ENCODE results near the gene EMC8.

The EMC8 gene

DNA sequence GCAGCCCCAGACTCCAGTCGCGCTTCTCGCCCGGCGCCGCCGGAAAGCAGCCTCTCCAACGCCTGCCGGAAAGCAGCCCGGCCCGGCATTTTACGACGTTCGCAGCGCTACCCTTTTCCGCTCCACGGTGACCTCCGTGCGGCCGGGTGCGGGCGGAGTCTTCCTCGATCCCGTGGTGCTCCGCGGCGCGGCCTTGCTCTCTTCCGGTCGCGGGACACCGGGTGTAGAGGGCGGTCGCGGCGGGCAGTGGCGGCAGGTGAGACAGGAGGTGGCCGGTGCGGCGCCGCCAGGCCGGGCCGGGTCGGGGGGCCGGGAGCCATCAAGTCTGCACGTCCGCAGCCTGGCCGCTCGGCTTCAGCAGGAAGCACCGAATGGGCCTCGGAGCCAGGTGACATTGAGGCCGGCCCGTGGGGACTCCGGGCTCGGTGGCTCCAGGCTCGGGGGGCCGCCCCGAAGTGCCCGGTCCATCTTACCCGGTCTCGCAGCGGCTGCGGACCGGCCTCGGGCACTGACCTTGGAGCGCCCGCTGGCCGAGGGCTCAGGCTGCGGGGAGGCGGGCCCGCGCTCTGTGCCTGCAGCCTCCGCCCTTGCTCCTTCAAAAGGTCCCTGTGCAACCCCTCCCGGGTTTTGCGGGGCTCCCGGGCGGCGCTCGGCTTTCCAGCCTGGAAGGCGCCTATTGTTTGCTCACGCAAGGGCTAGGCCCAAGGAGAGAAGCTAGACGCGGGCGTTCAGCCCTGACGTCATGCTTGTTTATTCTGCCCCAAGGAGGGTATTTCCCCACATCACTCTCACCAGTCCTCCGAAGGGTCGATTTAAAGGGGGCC, at the start of gene EMC8, which contains the start of gene COX4I1:
Gene EMC8, minus strand, starts transcription at position 48 of the 824 bp plus-strand sequence. CDS start 249 bp downstream, outside the sequence.
Gene COX4I1, plus strand, starts transcription at position 199 of the 824 bp plus-strand sequence. CDS start 1,511 bp downstream, outside the sequence.
- no peaks in the 10 kb centered on the region for H3K27me3 ChIP-seq (replicated peaks; ENCODE audit: control insufficient read depth, insufficient read depth, low read length)
- no peaks in the 10 kb centered on the region for H3K9me3 ChIP-seq (ENCODE audit: control insufficient read depth, low read length)
- H3K36me3 ChIP-seq (ENCODE audit: control insufficient read depth, insufficient read depth, low read length, severe bottlenecking): peaks cover 51% of the 10 kb centered on the region

DNA sequence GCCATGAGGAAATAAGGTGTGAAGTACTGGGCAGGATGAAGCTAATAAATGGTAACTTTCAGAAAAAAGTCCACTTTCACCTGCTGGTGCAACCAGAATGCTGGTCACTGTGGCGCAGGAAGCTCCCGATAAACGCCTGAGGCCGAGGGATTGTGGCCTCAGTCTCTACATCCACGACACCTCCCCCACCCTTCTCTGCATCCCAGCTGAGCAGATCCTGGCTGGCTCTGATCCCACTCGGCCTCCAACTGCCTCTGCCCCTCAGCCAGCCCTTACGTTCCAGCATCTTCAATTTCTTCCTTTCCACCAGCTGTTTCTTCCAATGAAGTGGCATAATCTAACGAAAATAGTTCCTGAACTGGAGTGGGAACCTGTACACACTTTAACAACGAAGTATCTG, 49.6 kb upstream of the EMC8 start:
- no peaks in the 10 kb centered on the region for H3K4me1 ChIP-seq (ENCODE audit: control insufficient read depth, insufficient read depth, low read length)
- no peak for DNase-seq (ENCODE audit: low read depth)
- no peak overlapping the region for H3K4me3 ChIP-seq (ENCODE audit: low read length)
- H3K27me3 ChIP-seq (replicated peaks; ENCODE audit: control insufficient read depth, insufficient read depth, low read length): peaks cover 55% of the 10 kb centered on the region
- H3K36me3 ChIP-seq (ENCODE audit: control insufficient read depth, insufficient read depth, low read length, severe bottlenecking): no peaks in the 10 kb centered on the region
- no peaks in the 10 kb centered on the region for H3K9me3 ChIP-seq (ENCODE audit: control insufficient read depth, low read length)
- H3K9ac ChIP-seq (ENCODE audit: low read length): no peak overlapping the region

More for the DNA sequence above, at the start of gene EMC8, which contains the start of gene COX4I1:
- Histone ChIP-seq H3K4me3 (ENCODE audit: low read length) (peak within 1 kb of the TSS; percentile 94), H3K9ac (ENCODE audit: low read length) (peak within 1 kb of the TSS; percentile 96), H3K4me1 (ENCODE audit: control insufficient read depth, insufficient read depth, low read length) (peaks cover 27% of the 10 kb centered on the region)
- peak; percentile 98 for DNase-seq (ENCODE audit: low read depth)

DNA sequence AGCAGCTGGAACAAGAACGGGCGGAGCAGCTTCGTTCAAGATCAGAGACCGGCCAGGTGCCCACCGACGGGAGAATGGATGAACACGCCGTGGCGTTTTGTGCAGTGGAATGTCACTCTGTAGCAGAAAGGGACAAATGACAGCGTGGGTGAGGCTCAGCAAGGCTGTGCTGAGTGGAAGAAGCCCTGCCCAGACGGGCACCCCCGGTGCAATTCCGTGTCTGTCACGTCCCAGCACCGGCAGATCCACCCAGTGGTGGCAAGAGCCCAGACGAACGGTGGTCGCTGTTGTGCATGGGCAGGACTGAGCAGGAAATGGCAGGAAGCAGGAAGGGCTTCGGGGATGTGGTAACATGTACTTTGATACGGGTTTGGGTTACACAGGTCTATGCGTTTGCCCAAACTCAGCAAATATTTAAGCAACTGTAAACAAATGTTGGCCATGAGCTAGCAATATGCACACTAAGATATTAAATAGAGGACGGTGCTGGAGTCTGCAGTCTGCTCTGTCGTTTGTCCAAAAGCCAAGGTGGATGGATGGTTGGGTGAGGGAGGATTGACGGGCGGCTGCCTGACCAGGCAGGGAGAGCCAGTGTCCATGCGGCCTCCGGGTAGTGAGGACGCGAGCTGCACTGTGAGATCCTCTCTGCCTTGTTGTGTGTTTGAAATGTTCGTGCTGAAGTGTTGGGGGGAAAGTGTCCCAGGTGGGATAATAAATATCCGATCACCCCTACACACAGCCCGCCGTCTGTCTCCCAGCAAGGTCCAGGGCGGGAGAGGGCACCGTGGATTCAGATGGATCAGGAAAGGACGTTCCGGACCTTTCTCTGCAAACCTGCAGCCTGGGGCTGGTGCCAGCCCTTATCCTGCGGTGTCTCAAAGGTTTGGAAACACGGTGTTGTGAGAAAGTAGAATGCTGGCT, 48.6 kb upstream of the EMC8 start:
- H3K27me3 ChIP-seq (replicated peaks; ENCODE audit: control insufficient read depth, insufficient read depth, low read length): peaks cover 61% of the 10 kb centered on the region
- H3K4me1 ChIP-seq (ENCODE audit: control insufficient read depth, insufficient read depth, low read length): no peaks in the 10 kb centered on the region
- no peaks in the 10 kb centered on the region for H3K36me3 ChIP-seq (ENCODE audit: control insufficient read depth, insufficient read depth, low read length, severe bottlenecking)
- no peak for DNase-seq (ENCODE audit: low read depth)
- H3K9ac ChIP-seq (ENCODE audit: low read length): no peak overlapping the region
- peaks cover 1% of the 10 kb centered on the region for H3K9me3 ChIP-seq (ENCODE audit: control insufficient read depth, low read length)
- no peak overlapping the region for H3K4me3 ChIP-seq (ENCODE audit: low read length)

DNA sequence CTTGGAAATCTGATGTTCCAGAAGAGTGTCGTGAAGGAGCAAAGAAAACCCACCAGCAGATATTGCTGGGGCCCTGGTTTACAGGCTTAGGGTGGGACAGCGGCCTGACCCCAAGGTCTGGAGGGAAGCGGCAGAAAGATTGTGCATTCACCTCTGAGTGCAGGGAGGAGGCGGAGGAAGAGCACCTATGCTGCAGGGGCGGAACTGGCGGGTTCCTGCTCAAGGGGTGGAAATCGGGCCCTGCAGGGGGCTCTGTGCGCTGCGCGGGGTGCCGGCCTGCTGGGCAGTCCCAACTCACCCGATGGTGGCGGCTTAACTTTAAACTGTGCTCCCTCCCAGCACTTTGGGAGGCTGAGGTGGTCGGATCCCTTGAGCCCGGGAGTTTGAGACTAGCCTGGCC, 47.7 kb upstream of the EMC8 start:
- Histone ChIP-seq H3K9ac (ENCODE audit: low read length) (no peak overlapping the region), H3K9me3 (ENCODE audit: control insufficient read depth, low read length) (peaks cover 6% of the 10 kb centered on the region), H3K36me3 (ENCODE audit: control insufficient read depth, insufficient read depth, low read length, severe bottlenecking) (no peaks in the 10 kb centered on the region), H3K27me3 (replicated peaks; ENCODE audit: control insufficient read depth, insufficient read depth, low read length) (peaks cover 64% of the 10 kb centered on the region), H3K4me3 (ENCODE audit: low read length) (no peak overlapping the region), H3K4me1 (ENCODE audit: control insufficient read depth, insufficient read depth, low read length) (no peaks in the 10 kb centered on the region)
- no peak for DNase-seq (ENCODE audit: low read depth)

DNA sequence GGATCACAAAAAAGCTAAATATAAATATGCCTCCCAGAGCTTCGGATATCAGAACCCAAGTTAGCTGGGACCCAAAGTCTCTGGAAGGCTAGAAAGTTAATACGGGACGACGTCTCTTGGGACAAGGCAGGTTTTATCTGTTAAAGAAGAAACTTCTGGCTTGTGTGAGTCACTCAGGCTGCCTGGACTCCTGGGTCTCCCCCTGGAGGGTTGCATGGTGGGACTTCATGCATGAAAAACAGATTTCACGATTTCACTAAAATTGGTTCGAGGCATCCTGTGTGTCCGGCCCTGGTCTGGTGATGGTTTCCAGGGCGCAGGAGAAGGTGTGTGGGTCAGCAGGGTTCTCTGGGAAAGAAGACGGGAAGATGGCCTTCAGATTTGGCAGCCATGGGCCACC, 47.1 kb upstream of the EMC8 start:
- Histone ChIP-seq H3K27me3 (replicated peaks; ENCODE audit: control insufficient read depth, insufficient read depth, low read length) (peaks cover 60% of the 10 kb centered on the region), H3K9ac (ENCODE audit: low read length) (no peak overlapping the region), H3K4me3 (ENCODE audit: low read length) (no peak overlapping the region), H3K4me1 (ENCODE audit: control insufficient read depth, insufficient read depth, low read length) (no peaks in the 10 kb centered on the region), H3K36me3 (ENCODE audit: control insufficient read depth, insufficient read depth, low read length, severe bottlenecking) (no peaks in the 10 kb centered on the region), H3K9me3 (ENCODE audit: control insufficient read depth, low read length) (peaks cover 6% of the 10 kb centered on the region)
- DNase-seq (ENCODE audit: low read depth): no peak

DNA sequence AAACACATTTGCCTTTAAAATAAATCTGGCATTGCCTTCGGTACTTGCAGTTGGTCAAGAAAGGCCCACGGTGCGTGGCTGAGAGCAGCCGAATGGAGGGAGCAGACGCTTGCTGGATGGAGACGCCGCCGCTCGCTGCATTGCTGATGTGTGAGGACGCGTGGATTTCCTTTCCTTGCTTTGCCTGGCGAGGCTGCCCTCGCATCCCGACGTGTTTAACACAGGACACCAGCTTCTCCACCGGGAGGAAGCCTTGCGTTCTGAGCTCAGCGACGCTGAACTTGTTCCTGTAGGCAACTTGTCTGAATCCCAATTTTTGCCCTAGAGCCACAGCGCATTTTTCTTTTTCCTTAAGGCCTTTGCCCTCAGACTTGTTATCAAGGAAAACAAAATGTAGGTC, 45.9 kb upstream of the EMC8 start:
- Histone ChIP-seq H3K4me3 (ENCODE audit: low read length) (no peak overlapping the region), H3K9ac (ENCODE audit: low read length) (no peak overlapping the region), H3K36me3 (ENCODE audit: control insufficient read depth, insufficient read depth, low read length, severe bottlenecking) (no peaks in the 10 kb centered on the region), H3K9me3 (ENCODE audit: control insufficient read depth, low read length) (peaks cover 6% of the 10 kb centered on the region), H3K27me3 (replicated peaks; ENCODE audit: control insufficient read depth, insufficient read depth, low read length) (peaks cover 52% of the 10 kb centered on the region), H3K4me1 (ENCODE audit: control insufficient read depth, insufficient read depth, low read length) (no peaks in the 10 kb centered on the region)
- DNase-seq (ENCODE audit: low read depth): no peak

DNA sequence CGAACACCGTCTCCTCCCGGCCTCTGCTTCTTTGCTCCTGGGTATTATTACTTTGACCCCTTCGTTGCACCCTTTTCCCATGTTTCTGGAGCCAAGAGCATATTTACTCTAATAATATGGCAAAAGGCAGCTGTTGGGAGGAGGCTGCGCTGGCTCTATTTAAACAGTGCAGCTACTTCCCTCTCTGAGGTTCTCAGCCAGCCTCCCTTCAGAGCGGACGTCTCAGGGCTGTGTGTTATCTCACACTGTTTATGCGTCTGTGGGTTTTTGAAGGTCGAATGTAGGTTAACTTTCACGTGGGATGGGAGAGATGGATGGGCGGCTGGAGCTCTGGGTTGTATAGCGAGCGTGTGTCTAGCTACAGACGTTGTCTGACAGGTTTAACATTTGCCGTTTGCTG, 45.4 kb upstream of the EMC8 start:
- Histone ChIP-seq H3K36me3 (ENCODE audit: control insufficient read depth, insufficient read depth, low read length, severe bottlenecking) (no peaks in the 10 kb centered on the region), H3K9ac (ENCODE audit: low read length) (no peak overlapping the region), H3K9me3 (ENCODE audit: control insufficient read depth, low read length) (peaks cover 6% of the 10 kb centered on the region), H3K4me1 (ENCODE audit: control insufficient read depth, insufficient read depth, low read length) (no peaks in the 10 kb centered on the region), H3K27me3 (replicated peaks; ENCODE audit: control insufficient read depth, insufficient read depth, low read length) (peaks cover 51% of the 10 kb centered on the region), H3K4me3 (ENCODE audit: low read length) (no peak overlapping the region)
- no peak for DNase-seq (ENCODE audit: low read depth)

DNA sequence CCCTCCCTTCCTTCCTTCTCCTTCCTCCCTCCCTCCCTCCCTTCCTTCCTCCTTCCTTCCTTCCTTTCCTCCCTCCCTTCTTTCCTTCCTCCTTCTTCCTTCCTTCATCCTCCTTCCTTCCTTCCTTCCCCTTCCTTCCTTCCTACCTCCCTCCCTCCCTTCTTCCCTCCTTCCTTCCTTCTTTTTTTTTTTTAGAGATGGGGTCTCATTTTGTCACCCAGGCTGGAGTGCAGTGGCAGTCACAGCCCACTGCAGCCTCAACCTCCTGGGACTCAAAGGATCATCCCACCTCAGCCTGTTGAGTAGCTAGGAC, 44.8 kb upstream of the EMC8 start:
- DNase-seq (ENCODE audit: low read depth): no peak
- Histone ChIP-seq H3K27me3 (replicated peaks; ENCODE audit: control insufficient read depth, insufficient read depth, low read length) (peaks cover 48% of the 10 kb centered on the region), H3K9me3 (ENCODE audit: control insufficient read depth, low read length) (peaks cover 6% of the 10 kb centered on the region), H3K36me3 (ENCODE audit: control insufficient read depth, insufficient read depth, low read length, severe bottlenecking) (no peaks in the 10 kb centered on the region), H3K4me1 (ENCODE audit: control insufficient read depth, insufficient read depth, low read length) (no peaks in the 10 kb centered on the region), H3K4me3 (ENCODE audit: low read length) (no peak overlapping the region), H3K9ac (ENCODE audit: low read length) (no peak overlapping the region)

DNA sequence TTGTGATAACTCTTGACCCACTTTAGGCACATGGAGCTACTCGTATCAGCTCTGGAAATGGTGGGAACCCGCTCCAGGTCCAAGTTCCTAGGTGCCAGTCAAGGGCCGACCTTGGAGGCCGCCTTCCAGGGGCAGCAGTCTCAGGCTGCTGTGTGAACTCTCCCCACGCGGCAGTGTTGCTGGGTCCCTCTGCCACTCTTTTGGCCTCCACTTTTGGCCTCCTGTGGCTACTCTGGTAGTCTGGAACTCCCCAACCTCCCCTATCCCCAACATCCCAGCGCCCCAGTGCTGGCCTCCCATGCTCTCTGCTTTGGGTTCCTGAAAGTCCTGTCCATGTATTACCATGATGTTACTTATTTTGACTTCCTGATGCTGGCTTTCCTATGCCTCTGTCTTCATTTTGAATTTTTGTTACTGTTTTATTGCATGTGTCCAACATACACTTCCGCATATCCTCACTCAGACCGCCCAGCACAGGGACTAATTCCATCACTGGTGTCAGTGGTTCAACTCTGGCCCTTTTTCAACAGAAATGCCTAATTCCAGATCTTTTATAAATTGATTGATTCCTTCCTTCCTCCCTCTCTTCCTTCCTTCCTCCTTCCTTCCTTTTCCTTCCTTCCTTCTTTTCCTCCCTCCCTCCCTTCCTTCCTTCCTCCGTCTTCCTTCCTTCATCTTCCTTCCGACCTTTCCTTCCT, 44.3 kb upstream of the EMC8 start:
- Histone ChIP-seq H3K36me3 (ENCODE audit: control insufficient read depth, insufficient read depth, low read length, severe bottlenecking) (no peaks in the 10 kb centered on the region), H3K4me1 (ENCODE audit: control insufficient read depth, insufficient read depth, low read length) (no peaks in the 10 kb centered on the region), H3K27me3 (replicated peaks; ENCODE audit: control insufficient read depth, insufficient read depth, low read length) (peaks cover 49% of the 10 kb centered on the region), H3K4me3 (ENCODE audit: low read length) (no peak overlapping the region), H3K9me3 (ENCODE audit: control insufficient read depth, low read length) (peaks cover 6% of the 10 kb centered on the region), H3K9ac (ENCODE audit: low read length) (no peak overlapping the region)
- DNase-seq (ENCODE audit: low read depth): no peak

DNA sequence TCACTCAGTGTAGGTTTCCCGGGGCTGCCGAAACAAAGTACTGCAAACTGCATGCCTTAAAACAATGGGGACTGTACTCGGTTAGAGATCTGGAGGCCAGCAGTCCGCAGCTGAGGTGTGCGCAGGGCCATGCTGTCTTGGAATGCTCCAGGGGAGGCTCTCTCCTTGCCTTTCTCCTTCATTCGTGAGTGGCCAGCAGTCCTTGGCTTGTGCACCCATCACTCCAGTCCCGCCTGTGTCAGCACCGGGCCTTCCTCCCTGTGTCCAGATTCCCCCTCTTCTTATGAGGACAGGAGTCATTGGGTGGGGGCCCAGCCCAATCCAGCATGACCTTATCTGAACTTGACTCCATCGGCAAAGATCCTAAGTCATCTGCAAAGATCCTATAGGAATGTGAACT, 43.5 kb upstream of the EMC8 start:
- Histone ChIP-seq H3K9me3 (ENCODE audit: control insufficient read depth, low read length) (peaks cover 6% of the 10 kb centered on the region), H3K36me3 (ENCODE audit: control insufficient read depth, insufficient read depth, low read length, severe bottlenecking) (no peaks in the 10 kb centered on the region), H3K4me1 (ENCODE audit: control insufficient read depth, insufficient read depth, low read length) (no peaks in the 10 kb centered on the region), H3K9ac (ENCODE audit: low read length) (no peak overlapping the region), H3K4me3 (ENCODE audit: low read length) (no peak overlapping the region), H3K27me3 (replicated peaks; ENCODE audit: control insufficient read depth, insufficient read depth, low read length) (peaks cover 47% of the 10 kb centered on the region)
- DNase-seq (ENCODE audit: low read depth): no peak

DNA sequence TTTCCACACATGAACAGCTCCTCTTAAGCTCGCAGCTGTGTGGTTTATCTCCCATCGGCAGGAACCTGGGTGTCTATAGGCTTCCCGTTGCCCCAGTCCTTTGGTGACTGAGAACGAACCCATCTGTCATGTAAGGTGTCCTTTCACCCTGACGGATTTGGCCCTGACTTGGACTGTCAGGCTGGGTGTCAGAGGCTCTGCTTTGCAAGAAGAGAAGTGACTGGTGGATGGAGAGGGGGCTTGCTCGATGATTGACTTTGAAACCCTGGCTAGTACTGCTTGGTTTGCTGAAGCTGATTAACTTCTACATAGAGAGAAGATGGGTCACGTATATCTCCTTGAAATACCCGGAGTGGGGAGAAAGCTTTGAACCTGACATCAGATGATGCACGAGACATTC, 43.1 kb upstream of the EMC8 start:
- Histone ChIP-seq H3K27me3 (replicated peaks; ENCODE audit: control insufficient read depth, insufficient read depth, low read length) (peaks cover 51% of the 10 kb centered on the region), H3K4me1 (ENCODE audit: control insufficient read depth, insufficient read depth, low read length) (no peaks in the 10 kb centered on the region), H3K9me3 (ENCODE audit: control insufficient read depth, low read length) (peaks cover 6% of the 10 kb centered on the region), H3K9ac (ENCODE audit: low read length) (no peak overlapping the region), H3K36me3 (ENCODE audit: control insufficient read depth, insufficient read depth, low read length, severe bottlenecking) (no peaks in the 10 kb centered on the region), H3K4me3 (ENCODE audit: low read length) (no peak overlapping the region)
- no peak for DNase-seq (ENCODE audit: low read depth)
